CD4-positive, alpha-beta T cell treated with Interleukin-10 for 1 hour (primary cell): ENCODE data around the gene PIK3R6.
A peak's percentile ranks its signal among the peaks of the same experiment; 100 is the strongest.

Experiments used
- DNase-seq: peaks from one replicate; pipeline ENCODE4 v3.0.0-alpha.2; 2020

Gene PIK3R6

DNA sequence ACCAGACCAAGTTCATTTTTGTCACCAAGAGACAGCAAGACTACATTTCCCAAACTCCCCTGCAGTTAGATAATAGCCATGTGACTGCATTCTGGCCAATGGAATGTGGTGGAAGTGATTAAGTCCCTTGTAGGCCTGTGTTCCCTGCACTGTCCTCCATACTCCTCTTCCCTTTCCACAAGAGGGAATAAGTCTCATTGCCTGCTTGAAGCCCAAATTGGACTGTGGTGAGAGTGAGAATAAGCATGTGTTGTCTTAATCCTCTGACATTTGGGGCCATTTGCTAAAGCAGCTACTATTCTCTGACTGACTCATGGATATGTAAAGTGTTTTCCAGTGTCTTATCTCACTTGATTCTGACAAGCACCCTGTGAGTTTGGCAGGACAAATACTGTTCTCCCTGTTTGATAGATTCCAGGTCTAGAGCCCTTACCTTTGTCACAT is 20.7 kb downstream of the PIK3R6 start:
- peak; percentile 15 for DNase-seq

DNA sequence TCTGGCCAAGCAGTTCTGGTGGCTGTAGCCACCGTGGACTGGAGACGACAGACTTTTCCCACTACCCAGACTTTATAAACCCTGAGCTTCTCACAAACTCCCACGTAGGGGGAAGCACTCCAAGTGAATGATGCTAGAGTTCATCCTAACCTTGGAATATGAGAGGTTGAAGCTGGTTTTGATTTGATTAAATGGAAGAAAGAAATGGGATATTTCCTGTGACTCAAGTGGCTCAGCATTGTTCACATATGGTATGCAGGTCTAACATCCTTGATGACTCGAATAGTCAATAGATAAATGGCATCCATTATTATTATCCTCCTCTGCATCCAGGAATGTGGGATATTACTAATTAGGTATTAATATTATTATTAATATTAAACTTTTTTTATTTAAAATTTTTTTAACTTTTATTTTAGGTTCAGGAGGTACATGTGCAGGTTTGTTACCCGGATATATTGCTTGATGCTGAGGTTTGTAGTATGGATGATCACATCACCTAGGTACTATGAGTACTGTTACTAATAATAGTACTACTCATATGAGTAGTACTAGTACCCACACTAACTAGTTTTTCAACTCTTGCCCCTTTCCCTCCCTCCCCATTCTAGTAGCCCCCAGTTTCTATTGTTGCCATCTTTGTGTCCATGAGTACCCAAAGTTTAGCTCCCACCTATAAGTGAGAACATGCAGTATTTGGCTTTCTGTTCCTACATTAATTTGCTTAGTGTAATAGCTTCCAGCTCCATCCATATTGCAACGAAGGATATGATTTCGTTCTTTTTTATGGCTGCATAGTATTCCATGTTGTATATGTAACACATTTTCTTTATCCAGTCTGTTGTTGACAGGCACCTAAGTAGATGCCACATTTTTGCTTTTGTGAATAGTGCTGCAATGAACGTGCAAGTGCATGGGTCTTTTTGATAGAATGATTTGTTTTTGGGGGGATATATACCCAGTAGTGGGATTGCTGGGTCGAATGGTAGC is 22.9 kb downstream of the PIK3R6 start:
- DNase-seq: no peak

DNA sequence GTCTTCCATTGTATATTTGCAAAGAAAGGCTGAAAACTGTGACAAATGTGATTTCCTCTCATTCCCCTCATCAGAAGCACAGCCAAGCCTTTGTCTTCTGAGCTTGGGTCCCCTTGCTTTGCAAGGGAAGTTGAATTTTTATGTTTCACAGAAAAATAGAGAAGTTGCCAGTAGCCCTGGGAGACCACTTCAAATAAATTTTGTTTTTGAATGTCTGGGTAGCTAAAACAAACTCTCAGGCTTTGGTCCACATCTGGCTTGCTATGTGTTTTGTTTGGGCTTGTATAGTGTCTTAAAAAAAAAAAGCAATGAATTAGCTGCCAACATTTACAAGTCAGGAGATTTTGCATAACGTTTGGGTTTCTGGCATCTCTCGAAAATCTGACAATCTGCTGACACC is 24.1 kb downstream of the PIK3R6 start:
- DNase-seq: no peak

DNA sequence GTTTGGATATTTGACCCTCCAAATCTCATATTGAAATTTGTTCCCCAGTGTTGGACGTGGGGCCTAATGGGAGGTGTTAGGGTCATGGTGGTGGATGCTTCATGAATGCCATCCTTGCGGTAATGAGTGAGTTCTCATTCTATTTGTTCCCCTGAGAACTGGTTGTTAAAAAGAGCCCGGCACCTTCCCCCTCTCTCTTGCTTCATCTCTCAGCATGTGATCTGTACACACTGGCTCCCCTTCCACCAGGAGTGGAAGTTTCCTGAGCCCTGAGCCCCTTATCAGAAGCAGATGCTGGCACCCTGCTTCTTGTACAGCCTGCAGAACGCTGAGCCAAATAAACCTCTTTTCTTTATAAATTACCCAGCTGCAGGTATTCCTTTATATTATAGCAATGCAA is 25.6 kb downstream of the PIK3R6 start:
- no peak for DNase-seq

DNA sequence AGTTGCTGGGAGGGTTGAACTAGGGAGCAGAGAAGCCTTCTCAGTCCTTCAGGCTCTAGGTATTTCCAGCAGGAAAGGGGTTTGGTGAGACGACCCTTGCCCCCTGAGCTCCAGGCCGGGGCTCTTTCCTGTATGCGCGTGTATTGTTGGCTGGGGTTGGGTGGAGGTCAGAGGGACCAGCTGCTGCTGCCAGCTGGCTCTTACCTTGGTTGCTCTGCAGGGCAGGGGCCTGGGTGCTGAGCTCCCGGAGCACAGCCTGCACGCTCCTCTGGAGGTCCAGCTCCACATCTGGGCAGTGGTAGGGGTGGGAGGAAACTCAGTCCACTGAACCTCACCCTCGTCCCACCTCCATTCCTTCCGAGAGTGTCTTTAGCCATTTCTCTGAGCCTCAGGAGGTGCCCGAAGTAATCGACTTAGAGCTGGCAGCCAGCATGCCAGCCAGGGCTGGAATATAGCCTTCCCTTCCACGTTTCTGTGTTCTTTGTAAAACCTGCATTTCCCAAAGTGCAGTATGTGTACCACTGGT is 28.0 kb downstream of the PIK3R6 start:
- no peak for DNase-seq

DNA sequence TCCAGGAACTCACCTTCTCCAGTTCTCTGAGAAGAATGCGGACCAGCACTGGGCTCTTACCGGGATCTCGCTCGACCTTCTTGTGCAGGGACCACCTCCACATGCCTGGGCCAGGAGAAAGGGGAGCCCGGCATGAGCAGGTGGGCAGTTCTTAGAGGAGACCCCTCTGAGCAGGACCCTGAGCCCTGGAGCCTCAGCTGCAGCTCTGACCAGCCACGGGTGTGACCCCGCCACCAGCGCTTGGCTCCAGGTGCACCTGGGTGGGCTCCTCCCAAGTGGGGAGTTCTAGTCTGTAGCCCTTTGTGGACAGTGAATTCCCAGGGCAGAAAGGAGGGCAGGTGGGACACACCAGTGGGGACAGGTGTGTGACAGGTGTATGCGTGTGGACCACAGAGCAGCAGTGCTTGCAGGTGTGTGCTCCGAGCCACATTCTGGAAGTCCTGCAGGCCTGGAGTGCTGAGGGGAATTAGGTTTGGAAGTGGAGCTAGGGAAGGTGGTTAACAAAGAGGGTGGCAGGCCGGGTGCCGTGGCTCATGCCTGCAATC is 28.9 kb downstream of the PIK3R6 start:
- no peak for DNase-seq

DNA sequence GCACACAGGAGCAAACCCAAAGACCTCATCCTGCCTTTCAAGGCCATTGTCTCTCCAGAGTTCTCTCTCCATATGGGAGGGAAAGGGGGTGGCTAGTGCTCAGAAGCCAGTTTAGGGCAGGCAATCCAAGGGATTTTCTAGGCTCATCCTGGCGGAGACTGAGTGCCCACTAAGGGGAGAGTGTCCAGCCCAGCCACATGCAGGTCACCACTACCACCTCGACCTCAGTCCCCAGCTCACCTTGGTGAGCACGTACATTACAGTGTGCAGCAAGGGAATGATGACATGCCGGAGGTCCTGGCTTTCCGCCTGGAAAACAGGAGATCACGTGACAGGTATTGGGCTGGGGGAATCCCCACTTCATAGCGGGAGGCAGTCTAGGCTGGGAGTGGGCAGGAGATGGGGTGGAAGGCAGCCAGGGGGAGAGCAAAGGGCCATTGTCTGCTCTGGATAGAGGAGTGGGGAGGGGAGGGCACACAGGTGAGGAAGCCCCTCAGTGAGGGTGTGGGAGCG is 29.9 kb downstream of the PIK3R6 start:
- DNase-seq: no peak

DNA sequence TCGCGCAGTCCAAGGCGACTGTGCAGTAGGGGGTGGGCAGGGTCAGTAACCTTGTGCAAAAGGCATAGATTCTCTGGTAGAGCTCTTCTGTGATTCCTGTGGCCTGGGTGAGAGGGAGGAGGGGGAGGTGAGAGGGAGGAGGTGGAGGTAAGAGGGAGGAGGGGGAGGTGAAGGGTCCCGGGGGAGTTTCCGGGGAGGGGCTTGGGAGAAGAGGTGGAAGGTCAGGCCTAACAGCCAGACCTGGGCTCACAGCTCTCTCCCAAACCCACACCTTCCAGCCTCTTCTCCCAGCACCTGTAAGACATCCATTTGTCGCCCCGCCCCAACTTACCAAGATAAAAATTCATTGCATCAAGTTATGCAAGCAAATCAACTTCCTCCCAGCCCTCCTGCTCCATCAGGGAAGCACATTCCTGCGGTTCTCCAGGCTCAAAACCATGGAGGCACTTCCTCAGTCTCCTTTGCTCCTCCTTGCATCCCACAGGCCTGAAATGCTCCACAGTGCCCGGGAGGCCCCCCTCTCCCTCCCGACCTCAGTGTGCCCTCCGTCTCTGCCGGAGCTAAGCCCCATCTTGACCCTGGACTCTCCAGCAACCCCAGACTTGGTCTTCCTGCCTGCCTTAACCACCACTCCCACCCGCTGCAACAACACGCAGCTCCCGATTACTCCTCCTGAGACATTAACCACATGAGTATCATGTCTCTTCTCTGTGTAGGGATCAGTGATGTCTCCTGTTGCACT is 30.5 kb downstream of the PIK3R6 start:
- DNase-seq: no peak

DNA sequence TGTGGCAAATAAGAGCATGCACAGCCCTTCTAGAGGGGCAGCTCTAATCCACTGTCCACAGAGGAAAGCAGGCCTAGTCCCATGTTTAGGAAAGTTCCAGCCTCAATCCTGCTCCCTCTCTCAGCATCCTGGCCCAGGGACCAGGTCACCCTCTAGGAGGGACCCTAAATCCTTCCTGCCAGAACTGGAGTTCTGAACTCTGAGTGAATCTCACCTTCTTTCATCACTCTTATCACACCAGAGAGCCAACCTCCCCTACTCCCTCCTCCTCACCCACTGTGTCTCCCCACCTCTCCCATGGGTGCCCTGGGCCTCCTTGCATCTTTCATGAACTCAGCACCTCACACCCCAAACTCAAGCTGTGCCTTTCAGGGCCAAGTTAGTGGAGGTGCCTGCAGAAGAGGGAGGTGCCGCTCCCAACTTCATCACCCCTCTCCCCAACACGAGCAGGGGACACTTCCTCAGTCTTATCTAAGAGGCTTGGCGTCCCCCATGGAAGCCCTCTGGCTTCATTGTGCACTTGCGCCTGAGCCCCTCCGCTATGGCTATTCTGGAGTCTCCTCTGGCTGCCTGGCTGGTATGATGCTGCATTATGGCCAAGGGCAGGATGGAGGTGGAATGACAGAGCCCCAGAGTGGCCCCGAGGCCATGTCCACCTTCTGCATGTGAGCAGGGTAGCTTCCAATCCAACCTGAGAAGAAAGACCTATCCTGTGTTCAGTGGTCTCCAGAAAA is 31.7 kb downstream of the PIK3R6 start:
- no peak for DNase-seq

DNA sequence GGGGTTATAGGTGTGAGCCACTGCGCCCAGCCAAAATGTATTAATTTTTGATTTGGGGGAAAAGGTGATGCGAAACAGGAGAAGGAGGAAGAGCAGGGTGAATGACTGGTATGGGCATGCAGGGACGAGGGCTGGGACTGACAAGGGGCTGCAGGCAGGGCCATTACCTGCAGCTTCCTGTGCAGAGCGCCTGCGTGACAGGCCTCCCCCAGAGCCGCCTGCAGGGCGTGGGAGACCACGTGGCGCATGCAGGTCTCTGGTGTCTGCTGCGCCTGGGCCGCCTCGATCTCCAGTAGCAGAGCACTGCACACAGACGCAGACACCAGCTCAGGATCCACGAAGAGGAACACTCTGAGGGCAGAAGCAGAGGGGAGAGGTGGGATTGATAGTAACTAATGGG is 32.4 kb downstream of the PIK3R6 start:
- no peak for DNase-seq

DNA sequence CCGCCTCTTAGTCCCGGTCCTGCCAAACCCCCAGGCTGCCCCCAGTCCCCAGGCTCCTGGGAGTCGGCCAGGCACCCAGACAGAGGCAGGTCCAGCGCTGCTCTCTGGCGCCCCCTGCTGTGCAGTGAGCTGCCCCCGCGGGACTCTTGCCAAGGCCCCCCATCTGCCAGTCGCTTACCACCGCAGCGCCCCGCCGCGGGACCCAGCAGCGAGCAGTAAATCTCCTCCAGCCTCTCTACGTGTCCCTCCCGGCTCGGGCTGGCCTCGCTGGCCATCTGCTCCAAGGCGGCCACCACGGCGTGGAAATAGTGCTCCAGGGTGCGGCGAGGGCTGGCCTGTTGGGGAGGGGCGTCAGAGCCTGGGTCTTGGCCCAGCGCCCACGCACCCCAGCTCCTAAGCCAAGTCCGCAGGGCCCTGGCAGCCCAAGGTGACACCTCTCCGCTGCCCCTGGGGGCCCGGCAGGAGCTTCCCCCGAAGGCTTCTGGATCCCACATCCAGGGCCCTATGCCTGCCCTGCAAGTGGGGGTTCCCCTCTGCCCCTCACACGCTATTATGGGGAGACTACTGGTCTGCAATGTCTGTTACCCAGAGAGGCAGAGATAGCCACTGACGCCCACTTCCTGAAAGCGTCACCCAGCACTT is 34.6 kb downstream of the PIK3R6 start:
- DNase-seq: peak; percentile 7

DNA sequence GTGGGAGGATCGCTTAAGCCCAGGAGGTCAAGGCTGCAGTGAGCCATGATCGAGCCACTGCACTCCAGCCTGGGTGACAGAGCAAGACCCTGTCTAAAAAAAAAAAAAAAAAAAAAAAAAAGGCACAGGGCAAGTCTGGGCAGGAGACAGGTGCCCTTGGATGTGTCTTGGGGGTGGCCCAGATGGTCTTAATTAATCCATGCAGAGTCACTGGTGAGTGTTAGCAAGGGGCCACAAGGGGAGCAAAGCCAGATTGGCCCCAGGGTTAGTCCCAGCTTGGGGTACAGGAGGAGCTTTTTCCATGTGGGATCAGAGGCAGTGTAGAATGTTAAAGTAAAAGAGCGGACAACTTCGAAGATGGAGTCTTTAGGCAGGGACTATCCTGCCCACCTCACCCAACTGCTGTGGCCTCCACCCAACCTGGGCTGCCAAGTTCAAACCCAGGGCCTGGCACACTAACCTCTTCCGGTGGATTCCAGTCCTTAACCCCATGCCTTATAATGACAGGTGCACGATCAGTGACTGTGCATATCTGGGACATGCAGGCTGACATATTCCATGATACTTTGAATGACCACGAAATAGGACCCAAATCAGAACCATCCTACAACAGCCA is 36.1 kb downstream of the PIK3R6 start:
- no peak for DNase-seq

DNA sequence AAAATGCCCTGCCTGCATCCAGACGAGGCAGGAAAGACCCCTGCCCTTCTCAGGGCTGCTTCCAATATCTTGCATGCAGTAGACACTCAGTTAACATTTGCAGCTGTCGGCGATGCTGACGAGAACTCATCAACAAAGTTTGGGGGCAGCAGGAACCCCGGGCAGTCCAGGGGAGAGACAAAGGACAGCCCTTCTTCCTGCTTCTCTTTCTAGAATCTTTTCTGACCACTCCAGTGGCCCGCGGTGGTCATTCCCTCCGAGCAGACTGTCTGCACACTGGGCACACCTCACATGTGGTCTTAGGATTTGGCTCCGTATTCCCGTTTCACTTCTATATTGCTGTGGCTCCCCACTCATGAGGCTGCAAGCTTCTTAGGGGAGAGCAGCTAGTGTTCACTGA is 37.3 kb downstream of the PIK3R6 start:
- DNase-seq: no peak

DNA sequence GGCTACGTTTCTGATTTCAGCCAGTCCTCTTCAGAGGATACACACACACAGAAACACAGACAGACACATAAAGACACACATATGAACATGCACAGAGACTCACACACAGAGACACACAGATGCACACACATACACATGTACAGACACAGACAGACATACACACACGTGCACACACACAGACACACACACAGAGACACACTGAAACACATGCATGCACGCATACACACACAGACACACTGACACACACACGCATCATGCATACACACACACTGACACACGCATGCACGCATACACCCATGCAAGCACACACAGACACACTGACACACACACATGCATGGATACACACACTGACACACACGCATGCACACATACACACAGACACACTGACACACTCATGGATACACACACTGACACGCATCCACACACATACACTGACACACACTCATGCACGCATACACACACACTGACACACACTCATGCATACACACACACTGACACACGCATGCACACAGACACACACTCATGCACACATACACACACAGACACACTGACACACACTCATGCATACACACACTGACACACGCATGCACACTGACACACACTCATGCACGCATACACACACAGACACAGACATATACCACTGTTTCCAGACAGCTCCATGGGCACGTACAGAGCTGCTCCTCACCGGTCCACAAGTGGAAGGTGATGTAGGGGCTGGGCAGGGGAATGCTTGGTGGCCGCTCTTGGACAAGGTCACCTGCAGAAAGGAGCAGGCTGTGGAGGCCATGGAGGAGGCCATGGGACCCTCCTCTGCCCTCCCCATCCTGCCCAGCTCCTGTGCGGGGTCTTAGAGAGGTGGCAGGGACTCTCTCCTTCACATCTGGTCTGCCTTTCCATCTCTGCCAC is 38.2 kb downstream of the PIK3R6 start:
- DNase-seq: no peak

DNA sequence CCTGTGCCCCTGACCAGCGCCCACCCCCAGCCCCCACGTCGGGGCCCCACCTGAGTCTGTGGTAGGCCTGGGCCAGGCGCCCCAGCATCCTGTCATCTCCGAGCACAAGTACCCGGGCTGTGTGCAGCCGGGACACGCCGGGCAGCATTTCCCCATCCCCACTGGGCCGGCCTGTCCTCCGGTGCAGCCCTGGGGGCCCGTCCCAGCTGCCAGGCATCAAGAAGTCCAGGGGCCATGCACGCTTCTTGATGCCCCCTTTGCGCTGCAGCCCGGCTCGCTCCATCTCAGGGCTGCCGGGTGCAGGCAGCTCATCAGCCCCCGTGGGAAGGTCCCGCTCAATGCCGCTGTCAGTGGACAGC is 39.0 kb downstream of the PIK3R6 start:
- no peak for DNase-seq

DNA sequence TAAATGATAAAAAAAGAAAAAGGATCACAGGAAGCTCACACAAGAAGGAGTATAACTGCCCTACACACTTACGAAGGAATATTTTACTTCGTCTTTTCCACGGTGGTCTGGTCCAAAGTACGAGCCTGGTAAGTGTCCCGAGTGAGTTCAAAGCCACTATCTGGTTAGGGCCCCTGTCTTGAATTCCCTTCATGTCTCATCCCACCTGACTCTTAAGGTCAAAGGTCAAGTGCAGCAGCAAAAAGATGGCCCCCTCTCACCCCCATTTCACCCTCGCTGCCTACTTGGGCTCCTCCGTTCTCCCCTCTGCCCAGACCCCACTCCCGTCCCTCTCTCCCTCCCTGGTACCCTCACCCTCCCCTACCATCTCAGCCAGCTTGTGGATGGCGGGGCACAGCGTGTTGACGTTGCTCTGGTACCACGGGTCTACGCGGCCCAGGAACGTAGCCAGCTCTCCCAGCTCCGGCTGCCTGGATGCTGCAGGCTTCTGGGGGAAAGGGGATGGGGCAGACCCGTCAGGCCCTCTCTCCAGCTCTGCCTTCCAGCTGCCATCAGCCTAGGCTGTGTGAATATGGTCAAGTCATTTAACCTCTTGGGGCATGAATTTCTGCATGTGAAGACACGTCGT is 40.6 kb downstream of the PIK3R6 start:
- no peak for DNase-seq

DNA sequence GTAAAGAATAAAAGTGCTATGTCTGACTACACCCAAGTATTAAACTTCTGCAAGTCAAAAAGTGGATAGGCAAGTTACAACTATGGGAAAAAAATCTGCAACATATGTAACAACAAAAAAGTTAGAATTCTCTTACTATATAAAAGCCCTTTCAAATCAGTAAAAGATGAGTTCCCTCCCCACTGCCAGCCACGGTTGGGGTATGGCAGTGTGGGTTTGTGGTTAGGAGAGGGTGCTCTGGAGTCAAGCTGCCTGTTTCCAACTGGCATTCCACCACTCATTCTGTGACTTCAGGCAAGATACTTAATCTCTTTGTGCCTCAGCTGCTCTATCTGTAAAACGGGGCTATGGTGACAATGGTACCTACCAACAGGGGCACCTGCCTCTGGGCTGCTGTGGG is 41.7 kb downstream of the PIK3R6 start:
- no peak for DNase-seq

DNA sequence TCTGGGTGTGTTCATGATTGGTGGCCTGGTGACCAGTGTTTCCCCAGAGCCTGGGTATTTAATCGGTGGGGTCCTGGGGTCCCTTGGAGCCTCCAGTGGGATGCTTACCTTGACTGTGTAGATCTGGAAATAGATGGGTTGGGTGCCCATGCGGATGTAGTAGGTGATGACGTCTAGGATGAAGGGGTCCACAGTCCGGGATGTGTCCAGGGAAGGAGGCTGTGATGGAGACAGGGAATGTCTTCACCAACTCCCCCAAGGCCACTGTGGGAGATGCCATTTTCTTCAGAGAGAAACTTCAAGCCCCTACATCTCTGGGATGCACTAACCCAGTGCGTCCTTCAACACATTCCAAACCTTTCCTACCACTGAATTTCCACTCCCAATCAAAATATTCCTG is 44.2 kb downstream of the PIK3R6 start:
- no peak for DNase-seq

DNA sequence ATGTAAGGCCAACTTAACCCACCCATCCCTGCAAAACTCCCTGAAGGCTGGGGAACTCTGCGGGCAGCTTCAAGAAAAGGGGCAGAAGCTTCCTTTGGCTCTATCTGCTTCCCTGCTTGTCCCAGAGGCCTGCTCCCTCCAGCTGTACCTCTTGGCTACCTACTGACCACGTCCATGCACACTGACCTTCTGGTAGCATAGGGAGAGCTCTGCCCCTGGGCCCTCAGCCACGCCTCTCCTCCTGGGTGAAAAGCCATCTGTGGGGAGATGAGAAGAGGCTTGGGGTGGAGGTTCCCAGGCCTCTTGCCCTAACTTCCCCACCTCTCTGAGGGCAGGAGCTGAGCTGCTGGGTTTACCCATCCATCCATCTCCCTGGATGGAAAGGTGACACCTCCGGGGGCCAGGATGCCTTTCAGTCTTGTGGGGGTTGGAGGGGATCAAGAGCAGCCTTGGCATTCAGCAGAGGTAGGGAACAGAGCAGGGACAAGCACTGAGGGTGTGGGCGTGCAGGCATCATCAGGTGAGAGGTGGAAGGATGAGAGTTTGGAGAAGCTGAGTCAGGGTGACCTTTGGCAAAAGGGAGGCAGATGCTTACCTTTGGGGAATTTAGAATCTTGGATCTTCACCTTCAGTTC is 45.0 kb downstream of the PIK3R6 start:
- no peak for DNase-seq
